Stimulated activated CD8-positive, alpha-beta memory T cell treated with anti-CD3 and anti-CD28 coated beads, Interleukin-12 subunit alpha, Interleukin-12 subunit beta, amount 100 ng/mL, for 1 hour (primary cell): Measurements from ENCODE around the gene COMMD9.

Source experiments
- DNase-seq: peaks from one replicate; pipeline ENCODE4 v3.0.0-alpha.2; 2020; ENCODE audit warnings: low read depth

COMMD9 gene

DNA sequence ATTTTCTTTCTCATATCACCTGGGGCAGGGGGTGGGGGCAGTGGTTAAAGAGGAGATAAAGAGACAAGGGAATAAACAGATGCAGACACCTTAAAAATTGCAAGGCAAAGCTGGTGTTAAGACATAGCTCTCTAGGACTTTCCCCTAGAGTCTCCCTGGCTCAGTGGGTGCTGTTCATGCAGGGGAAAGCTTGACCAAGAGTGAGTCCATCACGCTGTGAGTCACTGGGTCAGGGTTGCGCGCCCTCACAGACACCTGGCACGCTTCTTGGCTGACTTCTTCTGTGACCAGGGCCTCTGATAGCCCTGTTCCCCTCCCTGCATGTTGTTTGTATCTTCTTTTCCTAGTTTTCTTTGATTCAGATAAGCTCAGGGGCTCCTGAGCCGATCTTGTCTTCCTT lies 31.9 kb downstream of the COMMD9 start:
- DNase-seq, result no peak

DNA sequence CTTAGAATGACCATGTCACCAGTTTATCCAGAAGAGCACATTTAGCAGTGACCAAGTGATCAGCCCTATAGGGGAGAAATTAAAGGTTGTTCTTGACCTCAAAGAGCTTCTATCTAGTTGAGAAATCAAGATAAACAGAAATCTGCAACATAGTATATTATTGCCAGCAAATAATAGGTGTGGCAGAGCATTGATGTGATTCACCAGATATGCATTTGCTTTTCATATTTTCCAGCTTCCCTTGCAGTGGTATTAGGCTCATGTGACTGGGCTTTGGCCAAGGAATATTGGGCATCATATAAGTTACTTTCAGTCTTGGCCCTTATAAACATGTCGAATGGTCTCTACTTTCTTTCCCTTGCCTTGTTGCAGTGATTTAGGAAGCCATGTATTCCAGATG lies 34.5 kb downstream of the COMMD9 start:
- no peak for DNase-seq

DNA sequence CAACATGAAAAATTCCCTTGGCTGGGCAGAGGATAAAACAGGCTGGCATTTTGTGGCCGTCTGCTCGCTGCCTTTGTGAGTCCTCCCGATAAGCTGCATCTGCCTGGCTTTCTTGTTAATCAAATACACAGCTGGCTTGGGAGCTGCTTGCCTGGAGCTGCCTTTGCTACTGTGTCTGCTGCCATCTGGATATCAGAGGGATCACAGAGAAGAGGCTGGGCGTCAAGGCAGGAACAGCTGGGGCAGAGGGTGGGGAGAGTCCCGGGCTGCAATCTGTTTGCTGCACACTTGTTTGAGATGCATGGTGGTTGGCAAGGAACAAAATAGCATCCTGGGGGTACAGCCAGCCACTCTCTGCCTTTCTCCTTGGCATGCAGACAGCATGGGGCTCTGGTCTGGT lies 36.0 kb downstream of the COMMD9 start:
- DNase-seq, result no peak

DNA sequence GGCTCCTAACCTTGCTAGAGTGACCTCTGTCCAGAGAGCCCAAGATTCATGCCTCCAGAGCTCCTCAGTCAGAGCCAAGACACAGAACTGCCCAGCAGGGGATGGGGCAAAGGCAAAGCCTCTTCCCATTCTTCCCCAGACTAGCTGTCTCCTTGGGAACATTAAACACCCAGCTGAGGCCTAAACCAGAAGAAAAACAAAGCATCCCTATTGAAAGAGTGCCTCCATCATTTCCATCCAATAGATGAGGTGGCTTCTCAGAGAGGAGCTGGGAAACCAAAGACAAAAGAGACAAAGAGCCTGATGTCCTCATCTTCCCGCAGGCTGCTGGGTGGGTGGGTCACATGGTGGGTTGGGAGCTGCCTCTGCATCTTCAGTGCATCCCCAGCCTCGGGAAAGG lies 37.4 kb downstream of the COMMD9 start:
- DNase-seq, result no peak

DNA sequence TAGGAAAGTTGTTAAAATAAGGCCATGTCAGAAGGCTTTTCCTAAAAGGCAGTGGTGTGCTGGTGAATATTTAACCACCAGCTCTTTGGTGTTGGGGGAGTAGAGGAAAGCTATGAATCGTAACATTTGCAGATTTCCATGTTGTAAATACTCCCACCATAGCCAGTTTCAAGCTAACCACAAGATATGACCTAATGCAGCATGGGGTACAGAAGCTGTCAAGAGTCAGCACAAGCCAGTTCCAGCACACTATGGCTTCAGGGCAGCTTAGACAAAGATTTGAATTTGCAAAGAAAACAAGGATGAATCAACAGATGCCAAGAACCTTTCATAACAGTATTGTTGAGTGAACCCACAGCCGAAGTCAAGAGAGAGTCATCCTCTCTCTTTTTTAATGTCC lies 40.0 kb downstream of the COMMD9 start:
- DNase-seq, result no peak

DNA sequence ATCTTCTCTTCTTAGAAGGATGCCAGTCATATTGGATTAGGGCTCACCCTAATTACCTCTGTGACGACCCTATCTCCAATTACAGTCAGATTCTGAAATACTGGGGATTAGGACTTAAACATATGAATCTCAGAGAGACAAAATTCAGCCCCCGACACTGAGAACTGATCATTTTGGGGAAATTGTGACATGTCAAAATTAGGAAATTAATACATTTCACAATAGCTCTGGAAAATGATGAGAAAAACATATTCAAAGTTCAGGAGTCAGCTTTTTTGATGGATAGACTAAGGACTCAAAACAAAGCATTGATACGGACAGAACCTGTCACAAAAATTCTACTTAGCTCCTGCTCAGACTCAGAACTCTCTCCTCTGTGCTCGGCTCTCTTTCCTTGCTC lies 40.8 kb downstream of the COMMD9 start:
- no peak for DNase-seq

DNA sequence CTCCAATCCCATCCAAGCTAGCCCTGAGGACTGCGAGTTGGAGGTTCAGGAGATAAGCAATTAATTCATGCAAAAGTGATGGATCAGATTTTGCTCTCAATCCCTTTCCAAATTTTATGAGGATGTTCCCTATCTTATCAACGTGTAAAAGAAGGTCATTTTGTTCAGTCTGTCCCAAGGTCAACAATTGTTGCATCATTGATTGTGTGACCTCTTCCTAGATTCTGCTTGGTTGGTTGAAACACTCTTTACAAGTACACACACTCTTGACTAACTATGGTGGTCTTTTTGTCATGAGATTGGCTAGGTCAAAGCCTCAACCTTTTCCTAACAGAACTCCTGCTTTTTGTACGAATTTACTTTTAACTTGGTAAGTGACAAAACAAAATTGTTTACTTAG lies 41.7 kb downstream of the COMMD9 start:
- DNase-seq, result no peak

DNA sequence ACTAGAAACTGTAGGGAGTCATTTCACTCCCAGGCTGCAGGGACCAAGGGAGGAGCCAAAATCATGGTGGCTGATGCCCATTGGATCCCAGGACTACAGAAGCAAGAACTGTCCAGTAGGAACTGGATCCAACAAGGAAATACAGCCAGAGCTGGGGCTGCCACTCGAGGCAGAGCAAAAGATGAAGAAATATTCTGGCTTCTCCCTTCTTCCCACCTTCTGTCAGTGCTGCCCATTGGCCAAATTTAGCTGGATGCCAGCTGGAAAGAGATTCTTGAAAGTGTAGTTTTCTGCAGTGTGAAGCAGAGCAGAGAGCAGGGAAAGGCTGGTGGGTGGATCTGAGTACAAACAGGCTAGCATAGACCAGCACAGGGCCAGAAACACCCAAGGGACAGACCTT lies 45.6 kb downstream of the COMMD9 start:
- no peak for DNase-seq

DNA sequence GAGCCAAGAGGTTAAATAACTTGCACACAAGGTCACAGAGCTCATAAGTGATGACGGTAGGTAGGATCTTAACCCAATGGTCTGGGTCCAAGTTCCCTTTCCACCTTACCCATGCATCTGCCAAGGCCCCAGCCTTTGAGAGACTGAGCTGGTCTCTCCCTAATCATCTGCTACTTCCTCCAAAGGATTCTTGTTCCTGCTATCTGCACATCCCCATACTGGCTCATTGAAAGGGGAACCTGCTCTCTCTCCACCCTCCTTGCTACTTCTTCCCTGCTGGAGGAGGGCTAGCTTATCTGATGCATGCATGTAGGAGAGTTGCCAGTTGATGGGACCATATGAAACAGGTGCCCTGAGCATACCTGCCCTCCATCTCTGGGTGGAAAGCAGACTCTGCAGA lies 47.7 kb downstream of the COMMD9 start:
- DNase-seq, result no peak

DNA sequence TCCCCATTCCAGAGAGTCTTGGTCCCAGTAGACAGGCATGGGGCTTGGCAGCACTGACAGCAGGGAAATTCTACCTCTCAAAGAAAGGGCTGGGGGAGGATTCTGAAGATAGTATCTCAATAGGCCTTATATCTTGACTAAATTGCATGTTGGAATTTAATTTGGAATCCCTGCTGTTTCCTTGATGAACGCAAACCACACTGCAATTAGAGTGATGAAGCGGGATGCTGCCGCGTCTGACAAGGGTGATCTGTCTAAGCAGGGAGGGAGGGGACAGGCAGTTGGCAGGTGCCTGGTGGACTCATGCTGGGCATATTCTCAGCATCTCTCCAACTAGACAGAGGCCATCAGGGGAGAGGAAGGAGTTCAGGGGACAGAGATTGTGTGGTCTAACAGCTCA lies 48.4 kb downstream of the COMMD9 start:
- DNase-seq, result no peak

DNA sequence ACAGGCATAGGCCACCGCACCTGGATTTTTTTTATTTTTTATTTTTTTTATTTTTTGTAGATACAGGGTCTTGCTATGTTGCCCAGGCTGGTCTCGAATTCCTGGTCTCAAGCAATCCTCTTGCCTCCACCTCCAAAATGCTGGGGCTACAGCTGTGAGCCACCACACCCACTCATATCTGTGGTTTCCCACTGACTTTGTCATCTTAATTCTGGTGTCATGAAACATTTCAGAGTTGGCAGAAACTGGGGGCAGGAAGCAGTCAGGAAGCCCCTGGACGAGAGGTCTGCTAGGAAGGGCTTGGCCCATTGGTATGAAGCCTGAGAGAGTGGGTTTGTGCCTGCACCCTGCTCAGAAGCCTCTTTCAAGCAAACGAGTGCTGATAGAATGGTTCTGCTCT lies 49.1 kb downstream of the COMMD9 start:
- no peak for DNase-seq

DNA sequence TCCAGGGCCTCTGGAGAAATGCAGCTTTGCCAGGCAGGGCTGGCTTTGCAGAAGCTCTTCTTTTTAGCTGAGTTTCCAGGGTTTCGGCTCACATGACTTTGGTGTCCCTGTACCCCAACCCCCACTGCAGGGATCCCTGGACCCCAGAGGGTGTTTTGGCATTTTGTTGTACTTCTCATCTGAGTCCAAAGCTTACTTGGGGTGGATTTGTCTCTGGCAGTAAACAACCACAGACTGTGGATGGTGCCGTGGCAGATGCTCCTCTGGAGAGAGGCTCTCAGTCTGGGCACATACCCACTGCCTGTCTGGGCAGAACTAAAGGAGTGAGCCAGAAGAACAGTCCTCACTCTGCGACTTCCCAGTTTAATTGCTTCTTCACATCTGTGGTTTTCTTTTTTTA lies 49.6 kb downstream of the COMMD9 start:
- DNase-seq, result no peak

DNA sequence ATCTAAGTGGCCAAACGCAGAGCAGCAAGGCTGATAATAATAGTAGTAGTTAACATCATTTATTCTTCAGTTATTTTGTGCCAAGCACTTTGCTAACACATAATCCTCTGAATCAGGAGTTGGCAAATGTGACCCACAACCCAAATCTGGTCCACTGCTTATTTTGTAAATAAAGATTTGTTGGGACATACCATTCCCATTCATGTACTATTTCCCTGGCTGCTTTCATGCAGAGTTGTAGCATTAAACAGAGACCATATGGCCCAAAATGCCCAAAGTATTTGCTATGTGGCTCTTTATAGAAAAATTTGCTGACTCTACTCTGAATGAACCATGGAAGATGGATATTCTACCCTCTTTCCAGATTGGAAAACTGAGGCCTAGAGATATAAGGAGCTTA lies 50.3 kb downstream of the COMMD9 start:
- no peak for DNase-seq

DNA sequence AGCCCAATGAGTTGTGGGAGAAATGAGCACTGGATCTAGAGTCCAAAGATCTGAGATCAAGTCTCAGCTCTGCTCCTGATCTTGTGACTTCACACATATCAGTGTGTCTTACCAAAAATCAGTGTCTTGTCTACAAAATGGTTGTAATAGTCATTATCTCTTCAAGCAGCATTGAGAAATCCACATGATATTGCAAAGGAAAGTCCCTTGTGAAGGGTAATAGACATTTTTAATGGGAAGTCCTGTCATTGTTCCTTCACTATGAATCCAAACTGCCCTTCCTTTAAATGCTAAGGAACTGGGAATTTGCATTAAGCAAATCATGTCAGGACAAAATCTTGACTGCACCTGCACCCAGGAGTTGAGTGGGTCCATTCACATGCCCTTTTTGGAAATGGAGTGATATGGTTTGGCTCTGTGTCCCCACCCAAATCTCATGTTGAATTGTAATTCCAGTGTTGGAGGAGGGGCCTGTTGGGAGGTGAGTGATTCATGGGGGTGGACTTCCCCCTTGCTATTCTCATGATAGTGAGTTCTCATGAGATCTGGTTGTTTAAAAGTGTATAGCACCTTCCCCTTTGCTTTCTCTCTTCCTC lies 51.1 kb downstream of the COMMD9 start:
- DNase-seq, result no peak

DNA sequence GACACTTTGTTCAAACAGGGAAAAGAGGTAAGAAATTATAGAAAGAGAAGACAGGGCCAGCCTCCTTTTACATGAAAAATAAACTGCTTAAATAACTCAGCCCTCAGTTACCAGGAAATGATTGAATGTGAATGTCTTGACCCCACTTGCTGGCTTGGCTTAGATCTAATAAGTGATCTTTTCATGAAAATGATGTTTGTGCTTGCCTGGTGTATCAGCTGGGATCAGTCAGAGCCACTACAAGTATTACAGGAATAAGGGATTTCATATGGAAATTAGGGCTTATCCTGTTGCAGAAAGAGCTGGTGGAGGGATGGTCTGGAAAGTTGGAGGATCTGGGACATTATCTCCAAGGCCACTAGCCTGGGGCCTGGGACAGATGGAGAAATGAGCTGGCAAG lies 51.8 kb downstream of the COMMD9 start:
- no peak for DNase-seq

DNA sequence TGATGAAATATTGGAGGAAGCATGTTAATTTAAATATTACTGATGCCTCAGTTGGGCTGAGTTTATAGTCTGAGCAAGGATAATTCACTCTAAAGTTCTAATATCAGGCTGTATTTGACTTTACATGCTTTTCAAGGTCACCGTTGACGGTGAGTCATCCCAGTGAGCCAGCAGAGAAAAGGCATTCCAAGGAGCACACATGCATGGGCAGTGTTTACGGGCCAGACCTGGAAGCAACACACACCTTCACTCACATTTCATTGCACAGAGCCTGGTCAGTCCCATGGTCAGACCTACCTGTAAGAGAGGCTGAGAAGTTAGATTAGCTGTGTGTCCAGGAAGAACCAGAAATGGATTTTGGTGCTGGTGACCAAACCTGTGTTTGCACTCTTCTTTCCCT lies 53.5 kb downstream of the COMMD9 start:
- no peak for DNase-seq

DNA sequence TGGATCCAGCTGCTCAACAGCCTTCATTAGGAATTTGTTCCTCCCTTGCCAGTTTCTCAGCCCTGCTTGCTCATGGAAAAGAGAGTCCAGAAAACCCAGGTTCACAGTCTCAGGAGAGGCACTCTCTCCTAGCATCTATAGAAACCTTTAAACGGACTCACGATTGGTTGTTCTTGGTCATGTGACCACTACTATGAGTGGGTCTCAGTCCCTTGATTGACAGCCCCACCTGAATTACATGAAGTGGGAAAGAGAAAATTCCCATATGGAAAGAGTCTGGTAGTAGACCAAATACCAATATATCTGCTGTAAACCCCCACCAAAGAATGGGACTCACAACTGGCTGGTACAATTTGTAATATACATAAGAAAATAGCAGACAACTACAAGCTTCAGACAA lies 54.4 kb downstream of the COMMD9 start:
- no peak for DNase-seq

DNA sequence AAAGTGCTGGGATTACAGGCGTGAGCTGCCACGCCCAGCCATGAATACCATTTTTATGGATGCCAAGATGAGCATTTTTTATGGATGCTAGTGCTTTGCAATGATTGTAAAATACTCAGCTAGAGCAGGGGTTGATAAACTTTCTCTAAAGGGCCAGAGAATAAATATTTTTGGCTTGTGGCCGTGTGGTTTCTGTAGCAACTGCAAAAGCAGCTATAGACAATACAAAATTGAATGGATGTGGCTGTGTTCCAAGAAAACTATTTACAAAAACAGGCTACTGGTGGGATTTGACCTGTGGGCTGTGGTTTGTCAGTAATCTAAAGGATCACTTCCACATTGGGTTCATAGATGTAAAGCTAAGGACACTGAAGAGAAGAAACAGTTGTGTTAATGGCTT lies 56.0 kb downstream of the COMMD9 start:
- no peak for DNase-seq

DNA sequence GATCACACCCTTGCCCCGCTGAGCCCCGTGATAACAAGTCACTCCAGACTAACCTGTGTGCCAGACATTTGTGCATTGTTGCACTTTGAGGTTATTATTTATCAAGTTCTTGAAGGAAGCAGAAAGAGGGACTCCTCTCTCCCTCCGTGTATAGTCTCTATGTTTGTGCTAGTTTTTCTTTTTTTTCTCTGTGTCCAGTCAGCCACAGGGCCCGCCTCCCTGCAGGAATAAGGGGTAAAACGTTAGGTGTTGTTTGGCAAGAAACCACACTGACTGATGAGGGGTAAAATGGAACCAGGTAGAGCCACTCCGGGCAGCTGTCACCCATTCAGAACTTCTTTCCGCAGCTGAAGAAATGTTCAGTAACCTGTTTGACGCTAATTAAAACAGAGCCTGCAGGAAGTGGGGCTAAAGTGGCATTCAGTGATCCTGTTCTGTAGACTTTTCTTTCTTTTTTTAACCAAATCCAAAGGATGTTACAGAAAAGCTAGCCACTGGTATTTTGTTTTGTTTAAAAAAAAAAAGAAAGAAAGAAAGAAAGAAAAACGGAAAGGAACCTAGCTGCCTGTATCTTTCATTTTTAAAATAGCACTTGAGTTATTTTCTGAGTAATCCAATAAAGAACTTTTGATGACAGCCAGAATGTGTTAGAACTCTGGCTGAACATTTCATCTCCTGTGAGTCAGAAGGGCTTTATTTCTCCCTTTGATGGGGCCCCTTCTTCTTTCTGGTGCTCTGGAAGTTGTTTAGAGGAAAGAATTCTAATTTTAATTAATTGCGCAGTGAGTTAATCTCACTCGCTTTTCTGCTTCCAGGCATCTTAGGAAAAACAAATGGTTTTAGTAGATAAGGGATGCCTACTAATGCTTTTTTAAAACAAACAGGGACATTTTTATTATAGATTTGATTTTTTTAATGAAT lies 58.2 kb downstream of the COMMD9 start:
- no peak for DNase-seq

DNA sequence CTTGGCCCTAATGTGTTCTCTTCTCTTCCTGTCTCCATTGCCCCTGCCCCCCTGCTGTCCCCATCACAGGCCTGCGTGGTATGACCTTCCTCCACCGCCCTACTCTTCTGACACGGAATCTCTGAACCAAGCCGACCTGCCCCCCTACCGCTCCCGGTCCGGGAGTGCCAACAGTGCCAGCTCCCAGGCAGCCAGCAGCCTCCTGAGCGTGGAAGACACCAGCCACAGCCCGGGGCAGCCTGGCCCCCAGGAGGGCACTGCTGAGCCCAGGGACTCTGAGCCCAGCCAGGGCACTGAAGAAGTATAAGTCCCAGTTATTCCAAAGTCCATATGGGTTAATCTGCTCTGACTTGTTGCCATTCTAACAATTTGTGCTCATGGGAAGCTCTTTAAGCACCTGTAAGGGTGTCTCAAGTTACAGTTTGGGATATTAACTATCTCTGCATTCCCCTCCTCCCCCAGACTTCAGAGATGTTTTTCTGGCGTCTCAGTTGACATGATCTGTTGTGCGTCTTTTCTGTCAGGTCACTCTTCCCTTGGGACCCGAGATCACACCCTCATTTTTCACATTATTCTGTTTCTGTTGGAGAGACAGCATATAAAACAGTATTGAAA lies 60.0 kb downstream of the COMMD9 start:
- DNase-seq, result no peak

DNA sequence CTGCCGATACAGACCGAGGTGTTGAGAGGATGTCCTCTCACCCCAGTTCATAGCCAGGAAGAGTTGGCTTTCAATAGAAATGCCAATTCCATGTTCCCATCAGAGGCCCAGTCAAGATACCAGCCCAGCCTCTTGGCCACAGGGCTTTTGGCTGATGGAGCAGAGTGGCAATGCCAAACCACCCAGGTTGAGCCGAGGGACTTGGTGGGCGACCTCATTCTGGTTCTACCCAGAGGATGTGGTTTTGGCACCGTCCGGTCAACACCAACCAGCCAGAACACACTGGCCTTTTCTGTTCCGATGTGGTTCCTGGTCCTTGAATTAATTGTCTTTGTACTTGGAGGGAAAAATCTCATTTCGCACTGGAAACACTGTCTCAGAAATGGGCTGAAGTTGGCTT lies 60.5 kb downstream of the COMMD9 start:
- no peak for DNase-seq

DNA sequence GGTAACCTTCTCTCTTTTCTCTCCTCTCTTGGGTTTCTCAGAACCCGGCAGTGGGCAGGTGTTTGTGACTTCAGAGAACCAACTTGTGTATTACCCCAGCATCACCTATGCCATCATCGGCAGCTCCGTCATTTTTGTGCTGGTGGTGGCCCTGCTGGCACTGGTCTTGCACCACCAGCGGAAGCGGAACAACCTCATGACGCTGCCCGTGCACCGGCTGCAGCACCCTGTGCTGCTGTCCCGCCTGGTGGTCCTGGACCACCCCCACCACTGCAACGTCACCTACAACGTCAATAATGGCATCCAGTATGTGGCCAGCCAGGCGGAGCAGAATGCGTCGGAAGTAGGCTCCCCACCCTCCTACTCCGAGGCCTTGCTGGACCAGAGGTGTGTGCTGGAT lies 62.2 kb downstream of the COMMD9 start:
- no peak for DNase-seq

DNA sequence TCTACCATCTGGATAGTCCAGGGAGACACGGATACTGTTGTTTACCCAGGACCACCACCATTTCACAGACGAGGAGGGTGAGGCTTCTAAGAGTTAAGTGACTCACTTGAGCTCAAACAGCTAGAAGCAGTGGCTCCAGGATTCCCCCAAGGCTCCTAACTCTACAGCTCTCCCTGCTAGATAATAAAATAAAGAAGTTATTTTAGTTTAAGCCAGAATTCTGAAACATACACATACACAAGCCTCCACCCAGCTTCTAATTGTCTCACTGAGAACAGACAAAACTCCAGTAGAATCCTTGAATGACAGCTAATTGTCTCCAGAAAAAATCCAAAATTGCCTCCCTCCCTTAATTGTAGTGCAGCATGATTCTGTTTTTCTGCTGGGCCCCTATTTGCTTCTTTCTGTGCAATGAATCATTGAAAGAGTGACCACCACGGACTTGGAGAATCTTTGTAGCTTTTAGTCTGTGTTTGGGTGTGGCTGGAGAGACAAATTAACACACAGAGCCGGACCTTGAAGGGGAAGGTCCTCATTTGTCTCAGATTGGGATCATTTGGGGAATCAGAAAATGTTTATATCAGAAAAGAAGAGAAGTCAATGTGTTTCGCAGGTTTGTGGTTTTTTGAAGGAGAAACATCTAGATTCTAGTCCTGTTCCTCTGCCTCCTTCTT lies 64.9 kb downstream of the COMMD9 start:
- DNase-seq, result no peak
